SKM-1 treated with dmso at 0.1 percent for 144 hours (cell line): ENCODE data around the gene NELL1.

Experiments used
- DNase-seq: peaks from one replicate; lab custom pipeline; 2025; ENCODE audit not compliant: unreplicated experiment; lab: John Stamatoyannopoulos, UW

The NELL1 gene

DNA sequence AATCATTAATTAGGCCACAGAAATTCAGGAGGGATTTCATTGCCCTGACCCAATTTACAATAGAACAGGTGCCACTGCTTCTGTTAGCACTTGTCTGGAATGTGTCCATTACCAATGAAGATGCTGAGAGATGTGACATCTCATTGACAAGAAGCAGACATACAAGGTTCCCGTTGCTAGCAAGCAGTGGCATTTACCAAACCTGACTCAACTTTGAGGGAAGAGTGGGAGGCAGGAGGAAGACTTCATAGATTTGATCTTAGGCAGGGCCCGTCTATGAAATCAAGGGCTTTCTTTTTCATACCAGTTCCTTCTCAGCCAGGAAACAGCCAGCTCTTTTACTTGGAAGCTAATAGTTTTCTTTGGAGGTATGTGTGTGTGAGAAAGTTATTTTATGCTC, 280.2 kb downstream of the NELL1 start:
- no peak for DNase-seq

DNA sequence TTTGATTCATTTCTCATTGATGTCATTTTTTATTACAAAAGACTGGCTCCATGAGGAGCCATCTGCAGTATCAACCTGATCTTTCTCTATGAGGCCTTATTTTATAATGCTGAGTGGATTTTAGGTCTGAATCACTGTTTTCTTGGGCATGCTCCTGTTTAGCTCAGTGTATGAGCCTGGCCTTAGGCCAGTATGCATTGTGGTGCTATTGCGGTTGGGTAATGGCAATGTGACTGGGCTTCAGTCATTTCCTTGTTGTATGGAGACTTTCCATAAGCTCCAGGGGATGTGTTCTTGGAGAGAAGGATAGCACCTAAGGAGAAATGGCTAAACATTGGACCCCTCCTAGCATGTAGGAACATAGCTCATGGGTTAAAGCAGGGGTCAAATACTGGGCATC, 293.2 kb downstream of the NELL1 start:
- no peak for DNase-seq

- DNase-seq = no peak
Observed at GRCh38 chr11:20963596-20963995, 294.2 kb downstream of the NELL1 start.

GRCh38 chr11:20964985-20965384, 295.6 kb downstream of the NELL1 start:
- DNase-seq = no peak

DNA sequence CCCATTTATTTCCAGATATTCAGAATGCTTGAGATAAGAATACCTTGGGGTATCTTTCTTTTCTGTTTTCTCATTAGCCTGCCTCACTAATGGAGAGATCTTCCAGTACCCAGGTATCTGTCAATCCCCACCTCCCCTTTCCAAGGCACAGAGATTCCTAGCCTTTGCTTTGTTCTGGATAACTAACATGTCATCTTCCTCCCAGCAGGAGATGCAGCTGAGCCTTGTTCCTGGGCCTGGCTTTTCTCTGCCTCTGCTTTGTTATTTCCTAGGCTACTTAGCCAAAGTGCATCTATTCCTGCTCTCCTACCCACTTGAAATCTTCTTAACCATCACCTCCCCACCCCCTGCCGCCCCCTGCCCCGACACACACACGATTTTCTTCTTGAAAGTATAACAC, 297.1 kb downstream of the NELL1 start:
- DNase-seq = no peak

- no peak for DNase-seq
Observed at GRCh38 chr11:20973940-20974559, 304.7 kb downstream of the NELL1 start.

- no peak for DNase-seq
Observed at GRCh38 chr11:20980736-20981135, 311.4 kb downstream of the NELL1 start.

DNA sequence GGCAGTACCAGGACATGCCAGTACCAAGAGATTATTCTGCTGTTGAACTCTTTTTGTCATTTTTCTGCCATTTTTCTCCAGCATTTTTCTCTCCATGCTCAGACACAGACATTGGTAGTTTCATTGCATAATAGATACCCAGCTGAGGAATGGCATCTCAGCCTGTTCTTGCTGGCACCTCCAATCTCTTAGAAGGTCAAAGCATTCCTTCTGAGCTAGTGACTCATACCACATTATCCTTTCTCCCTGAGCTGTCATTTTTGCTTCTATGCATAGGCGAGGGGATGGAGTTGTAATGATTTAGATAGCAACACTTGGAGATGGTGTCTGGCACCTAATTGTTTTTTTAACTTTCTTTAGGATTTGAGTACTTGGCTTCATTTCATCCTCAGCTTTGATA, 321.1 kb downstream of the NELL1 start:
- DNase-seq = no peak

GRCh38 chr11:20991471-20991870, 322.1 kb downstream of the NELL1 start:
- DNase-seq = no peak

DNA sequence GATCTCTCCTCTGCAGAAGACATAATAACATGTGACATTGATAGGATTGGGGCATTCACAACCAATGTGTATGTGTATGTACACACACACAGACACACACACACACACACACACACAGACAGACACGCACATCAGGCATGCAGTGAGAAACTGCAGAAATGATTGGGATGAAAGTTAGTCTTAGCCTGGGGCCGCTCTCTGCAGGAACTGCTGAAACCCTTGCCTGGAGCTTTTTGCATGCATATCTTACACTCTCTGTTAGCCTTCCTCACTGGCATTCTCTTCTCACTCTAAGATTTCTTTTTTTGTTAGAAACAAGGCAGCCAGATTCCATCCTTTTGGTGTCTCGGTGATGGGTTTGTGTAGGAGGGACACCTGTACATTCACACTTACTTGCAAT, 337.9 kb downstream of the NELL1 start:
- no peak for DNase-seq

- DNase-seq = no peak
Observed at GRCh38 chr11:21018248-21018647, 348.9 kb downstream of the NELL1 start.

GRCh38 chr11:21026685-21027084, 357.3 kb downstream of the NELL1 start:
- no peak for DNase-seq

- DNase-seq = no peak
Observed at GRCh38 chr11:21037850-21038249, 368.5 kb downstream of the NELL1 start.

GRCh38 chr11:21038801-21039200, 369.4 kb downstream of the NELL1 start:
- no peak for DNase-seq

GRCh38 chr11:21040630-21041029, 371.2 kb downstream of the NELL1 start:
- no peak for DNase-seq

DNA sequence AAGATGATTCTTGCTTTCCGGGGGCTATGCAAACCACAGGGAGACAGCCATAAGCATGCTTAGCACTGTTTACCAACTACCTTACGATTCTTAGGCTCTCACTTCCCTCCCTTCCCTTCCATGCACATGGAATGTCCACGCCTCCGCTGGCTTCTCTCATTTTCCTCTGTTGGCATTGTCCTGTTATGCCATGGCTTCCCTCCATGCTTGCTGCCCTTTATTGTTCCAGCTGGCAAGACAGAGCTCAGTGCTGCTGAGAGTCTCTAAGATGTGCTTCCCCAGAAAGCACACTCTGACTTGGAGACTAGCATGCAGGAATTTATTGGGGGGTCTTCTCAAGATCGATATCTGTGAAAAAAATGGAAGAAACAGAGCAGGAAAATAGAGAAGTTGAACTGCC, 379.2 kb downstream of the NELL1 start:
- DNase-seq = no peak

DNA sequence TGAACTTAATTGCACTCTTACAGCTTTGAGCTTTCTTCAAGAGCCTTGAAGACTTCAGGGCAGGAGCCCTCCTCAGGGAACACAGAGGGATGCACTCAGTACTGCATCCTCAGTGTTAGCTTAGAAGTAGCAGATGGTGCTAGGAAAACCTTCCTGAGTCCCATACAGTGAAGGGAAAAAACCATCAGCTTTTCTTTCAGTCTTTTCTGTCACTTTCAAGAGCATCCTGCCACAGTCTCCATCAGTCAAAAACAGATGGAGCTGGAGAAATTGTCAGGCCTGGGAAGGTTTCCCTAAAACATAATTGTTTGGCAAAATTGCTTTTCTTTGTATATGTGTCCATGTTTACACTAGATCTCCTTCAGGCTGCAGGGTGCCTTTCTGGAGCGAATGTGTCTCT, 384.1 kb downstream of the NELL1 start:
- no peak for DNase-seq

DNA sequence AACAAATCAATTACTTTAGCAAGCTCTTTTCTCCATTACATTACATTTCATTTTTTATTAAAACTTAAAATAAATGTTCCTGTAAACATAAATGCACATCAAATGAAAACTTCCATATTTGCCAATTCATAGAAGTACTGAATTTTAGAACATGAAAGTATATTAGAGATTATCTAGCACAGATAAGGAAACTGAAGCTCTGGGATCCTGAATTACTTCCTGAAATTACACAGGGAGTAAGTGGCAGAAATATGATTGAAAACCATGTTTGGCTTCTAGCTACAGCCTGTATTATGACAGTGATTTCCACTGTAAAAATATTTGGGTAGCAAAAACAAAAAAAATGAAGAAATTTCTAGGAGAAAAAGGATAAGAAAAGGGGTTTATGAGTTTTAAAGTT, 387.3 kb downstream of the NELL1 start:
- DNase-seq = no peak

- DNase-seq = no peak
Observed at GRCh38 chr11:21059879-21060278, 390.5 kb downstream of the NELL1 start.

GRCh38 chr11:21066030-21066429, 396.6 kb downstream of the NELL1 start:
- DNase-seq = no peak

DNA sequence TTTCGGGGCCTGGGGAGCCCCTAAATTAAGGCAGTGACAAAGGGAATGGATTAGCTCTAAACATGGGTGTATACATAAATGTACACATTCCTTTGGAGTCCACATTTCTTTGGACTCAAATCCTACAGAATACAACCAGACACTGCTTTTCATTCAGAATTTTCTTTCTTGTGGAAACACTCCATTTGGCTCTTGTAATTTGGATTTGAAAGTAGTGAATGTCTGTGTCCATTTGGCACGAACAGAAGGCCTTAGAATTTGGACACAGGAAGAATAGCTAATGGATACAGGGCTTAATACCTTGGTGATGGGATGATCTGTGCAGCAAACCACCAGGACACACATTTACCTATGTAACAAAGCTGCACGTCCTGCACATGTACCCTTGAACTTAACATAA, 399.5 kb downstream of the NELL1 start:
- no peak for DNase-seq

DNA sequence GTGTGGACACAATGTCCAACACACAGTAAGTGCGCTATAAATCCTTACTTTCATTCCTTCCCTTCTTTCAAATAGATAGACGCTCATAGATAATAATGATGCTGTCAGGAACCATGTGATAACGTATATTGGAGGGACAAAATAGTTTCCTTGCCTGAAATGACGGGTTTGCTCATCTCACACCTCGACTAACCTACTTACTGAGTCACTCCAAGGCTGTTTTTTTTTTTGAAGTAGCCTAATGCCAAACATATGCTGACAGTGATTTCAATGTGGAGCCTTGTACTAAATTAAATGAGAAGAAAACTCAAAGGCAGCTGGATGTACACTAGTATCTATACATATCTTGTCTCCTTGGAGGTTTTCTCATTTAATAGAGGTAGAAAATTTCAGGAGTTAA, 400.5 kb downstream of the NELL1 start:
- DNase-seq = no peak

GRCh38 chr11:21072558-21072957, 403.2 kb downstream of the NELL1 start:
- no peak for DNase-seq

GRCh38 chr11:21082853-21083252, 413.5 kb downstream of the NELL1 start:
- DNase-seq = no peak
